T-helper 9 cell (primary cell): ENCODE measurements around the gene SCART1.
"Not testable (repeated sequence)": the region's sequence is repeated elsewhere in the genome, so short reads cannot be mapped to it uniquely, and the experiment has no call there.

Experiments used
- DNase-seq: peaks from one replicate; pipeline ENCODE4 v3.0.0-alpha.2; 2020

Gene SCART1

GRCh38 chr10:133438711-133439273 is 15.0 kb upstream of the SCART1 start:
- no peak for DNase-seq

- DNase-seq: no peak
These were observed 14.0 kb upstream of the SCART1 start for GRCh38 chr10:133439517-133440461.

GRCh38 chr10:133440633-133441285 is 13.0 kb upstream of the SCART1 start:
- no peak for DNase-seq

- not testable (repeated sequence) for DNase-seq
These were observed 12.4 kb upstream of the SCART1 start for GRCh38 chr10:133441356-133441755.

- DNase-seq: no peak
These were observed 12.0 kb upstream of the SCART1 start for GRCh38 chr10:133441780-133442179.

GRCh38 chr10:133442191-133442966 is 11.4 kb upstream of the SCART1 start:
- no peak for DNase-seq

- no peak for DNase-seq
These were observed 10.5 kb upstream of the SCART1 start for GRCh38 chr10:133442967-133443924.

GRCh38 chr10:133444342-133445267 is 9.1 kb upstream of the SCART1 start:
- no peak for DNase-seq

- DNase-seq: no peak
These were observed 8.4 kb upstream of the SCART1 start for GRCh38 chr10:133445268-133445732.

- DNase-seq: no peak
These were observed 7.7 kb upstream of the SCART1 start for GRCh38 chr10:133445751-133446708.

GRCh38 chr10:133446979-133447378 is 6.8 kb upstream of the SCART1 start:
- DNase-seq: no peak

GRCh38 chr10:133448120-133448519 is 5.6 kb upstream of the SCART1 start:
- DNase-seq: no peak

GRCh38 chr10:133451346-133451745 is 2.4 kb upstream of the SCART1 start:
- no peak for DNase-seq

- DNase-seq: no peak
These were observed 1.3 kb upstream of the SCART1 start for GRCh38 chr10:133452453-133452852.

GRCh38 chr10:133454204-133454893 is 604 bp downstream of the SCART1 start:
- no peak for DNase-seq

GRCh38 chr10:133455196-133455595 is 1.5 kb downstream of the SCART1 start:
- DNase-seq: no peak

- no peak for DNase-seq
These were observed 1.9 kb downstream of the SCART1 start for GRCh38 chr10:133455611-133456031.
